Ishikawa (cell line): Measurements from ENCODE around the gene DMWD.

ENCODE experiments used
- CEBPB ChIP-seq: IDR thresholded peaks from 2 replicates; pipeline ENCODE4 v1.6.1; 2012
- EP300 ChIP-seq: IDR thresholded peaks from 2 replicates; pipeline ENCODE4 v1.6.1; 2012; ENCODE audit warnings: borderline replicate concordance
- NFIC ChIP-seq: IDR thresholded peaks from 2 replicates; pipeline ENCODE4 v1.6.1; 2012
- RAD21 ChIP-seq: IDR thresholded peaks from 2 replicates; pipeline ENCODE4 v1.6.1; 2012; ENCODE audit warnings: low read depth
- TAF1 ChIP-seq: IDR thresholded peaks from 2 replicates; pipeline ENCODE4 v1.6.1; 2012; ENCODE audit warnings: low read depth, mild to moderate bottlenecking
- TEAD4 ChIP-seq: IDR thresholded peaks from 2 replicates; pipeline ENCODE4 v1.6.1; 2012
- YY1 ChIP-seq: IDR thresholded peaks from 2 replicates; pipeline ENCODE4 v1.6.1; 2012; ENCODE audit warnings: low read depth
- TF ChIP-seq, protein P1 (sequence below): IDR thresholded peaks from 2 replicates; pipeline ENCODE4 v1.6.1; 2012; ENCODE audit warnings: low read depth, mild to moderate bottlenecking
- TF ChIP-seq, protein P2 (sequence below): IDR thresholded peaks from 2 replicates; pipeline ENCODE4 v1.6.1; 2012

GRCh38 chr19:45766869-45767346, 25.7 kb downstream of the DMWD start:
- no peak for TF ChIP-seq EP300
- TF ChIP-seq NFIC: no peak
- no peak for TF ChIP-seq RAD21
- TF ChIP-seq TEAD4: no peak
- TF ChIP-seq TAF1: no peak
- TF ChIP-seq CEBPB: no peak
- TF ChIP-seq, protein P1, sequence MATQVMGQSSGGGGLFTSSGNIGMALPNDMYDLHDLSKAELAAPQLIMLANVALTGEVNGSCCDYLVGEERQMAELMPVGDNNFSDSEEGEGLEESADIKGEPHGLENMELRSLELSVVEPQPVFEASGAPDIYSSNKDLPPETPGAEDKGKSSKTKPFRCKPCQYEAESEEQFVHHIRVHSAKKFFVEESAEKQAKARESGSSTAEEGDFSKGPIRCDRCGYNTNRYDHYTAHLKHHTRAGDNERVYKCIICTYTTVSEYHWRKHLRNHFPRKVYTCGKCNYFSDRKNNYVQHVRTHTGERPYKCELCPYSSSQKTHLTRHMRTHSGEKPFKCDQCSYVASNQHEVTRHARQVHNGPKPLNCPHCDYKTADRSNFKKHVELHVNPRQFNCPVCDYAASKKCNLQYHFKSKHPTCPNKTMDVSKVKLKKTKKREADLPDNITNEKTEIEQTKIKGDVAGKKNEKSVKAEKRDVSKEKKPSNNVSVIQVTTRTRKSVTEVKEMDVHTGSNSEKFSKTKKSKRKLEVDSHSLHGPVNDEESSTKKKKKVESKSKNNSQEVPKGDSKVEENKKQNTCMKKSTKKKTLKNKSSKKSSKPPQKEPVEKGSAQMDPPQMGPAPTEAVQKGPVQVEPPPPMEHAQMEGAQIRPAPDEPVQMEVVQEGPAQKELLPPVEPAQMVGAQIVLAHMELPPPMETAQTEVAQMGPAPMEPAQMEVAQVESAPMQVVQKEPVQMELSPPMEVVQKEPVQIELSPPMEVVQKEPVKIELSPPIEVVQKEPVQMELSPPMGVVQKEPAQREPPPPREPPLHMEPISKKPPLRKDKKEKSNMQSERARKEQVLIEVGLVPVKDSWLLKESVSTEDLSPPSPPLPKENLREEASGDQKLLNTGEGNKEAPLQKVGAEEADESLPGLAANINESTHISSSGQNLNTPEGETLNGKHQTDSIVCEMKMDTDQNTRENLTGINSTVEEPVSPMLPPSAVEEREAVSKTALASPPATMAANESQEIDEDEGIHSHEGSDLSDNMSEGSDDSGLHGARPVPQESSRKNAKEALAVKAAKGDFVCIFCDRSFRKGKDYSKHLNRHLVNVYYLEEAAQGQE: no peak
- TF ChIP-seq, protein P2, sequence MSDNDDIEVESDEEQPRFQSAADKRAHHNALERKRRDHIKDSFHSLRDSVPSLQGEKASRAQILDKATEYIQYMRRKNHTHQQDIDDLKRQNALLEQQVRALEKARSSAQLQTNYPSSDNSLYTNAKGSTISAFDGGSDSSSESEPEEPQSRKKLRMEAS: no peak
- TF ChIP-seq YY1: no peak
